CD14-positive monocyte (primary cell): ENCODE data around the gene APCDD1. TPM values are rescaled to one million over a fixed set of nuclear protein-coding genes. Genes with fewer than 3 reads are reported as not detected.

Experiments used
- polyA plus RNA-seq, 3 donors: library from polyadenylated mRNA; depleted of rRNA in 1 of 3; unstranded in 2 of 3; stranded (reverse) in 1 of 3; fragments of 300-500 nt in 2 of 3; fragments of >200 nt in 1 of 3; fragmentation: Illumina TruSeq in 2 of 3; gene quantifications; 1 replicate in 2 of 3; 2 replicates in 1 of 3; pipeline ENCODE4 v1.2.3, GENCODE V29; 2012 to 2021

Gene APCDD1
- polyA plus RNA-seq, 3 donors = 1.2 to 4.8 (median 1.6) TPM

Other genes with a start within 250 kb of the APCDD1 start
- 10 to 100 TPM; 14.8 to 17.5 (median 15.9) TPM for gene NAPG, start 71.4 kb downstream of the APCDD1 start, polyA plus RNA-seq